ENCODE data around the gene CIAO1.

Gene CIAO1

GRCh38 chr2:96315005-96315399, 49.0 kb downstream of the CIAO1 start:
- TF ChIP-seq, protein P1, sequence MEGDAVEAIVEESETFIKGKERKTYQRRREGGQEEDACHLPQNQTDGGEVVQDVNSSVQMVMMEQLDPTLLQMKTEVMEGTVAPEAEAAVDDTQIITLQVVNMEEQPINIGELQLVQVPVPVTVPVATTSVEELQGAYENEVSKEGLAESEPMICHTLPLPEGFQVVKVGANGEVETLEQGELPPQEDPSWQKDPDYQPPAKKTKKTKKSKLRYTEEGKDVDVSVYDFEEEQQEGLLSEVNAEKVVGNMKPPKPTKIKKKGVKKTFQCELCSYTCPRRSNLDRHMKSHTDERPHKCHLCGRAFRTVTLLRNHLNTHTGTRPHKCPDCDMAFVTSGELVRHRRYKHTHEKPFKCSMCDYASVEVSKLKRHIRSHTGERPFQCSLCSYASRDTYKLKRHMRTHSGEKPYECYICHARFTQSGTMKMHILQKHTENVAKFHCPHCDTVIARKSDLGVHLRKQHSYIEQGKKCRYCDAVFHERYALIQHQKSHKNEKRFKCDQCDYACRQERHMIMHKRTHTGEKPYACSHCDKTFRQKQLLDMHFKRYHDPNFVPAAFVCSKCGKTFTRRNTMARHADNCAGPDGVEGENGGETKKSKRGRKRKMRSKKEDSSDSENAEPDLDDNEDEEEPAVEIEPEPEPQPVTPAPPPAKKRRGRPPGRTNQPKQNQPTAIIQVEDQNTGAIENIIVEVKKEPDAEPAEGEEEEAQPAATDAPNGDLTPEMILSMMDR (IDR thresholded peaks at IDR 0.05; ENCODE audit: control insufficient read depth, insufficient read depth, low read depth, low read length, missing control alignments): no peak
- DNase-seq (ENCODE audit: low read depth): no peak
- H3K4me3 ChIP-seq (ENCODE audit: control insufficient read depth, low read depth, low read length): no peak overlapping the region

- no peak overlapping the region for H3K4me3 ChIP-seq (ENCODE audit: control insufficient read depth, low read depth, low read length)
- TF ChIP-seq, protein P1 (IDR thresholded peaks at IDR 0.05; ENCODE audit: control insufficient read depth, insufficient read depth, low read depth, low read length, missing control alignments): no peak
- DNase-seq (ENCODE audit: low read depth): no peak
Measured at GRCh38 chr2:96315400-96316071, 49.5 kb downstream of the CIAO1 start.

DNA sequence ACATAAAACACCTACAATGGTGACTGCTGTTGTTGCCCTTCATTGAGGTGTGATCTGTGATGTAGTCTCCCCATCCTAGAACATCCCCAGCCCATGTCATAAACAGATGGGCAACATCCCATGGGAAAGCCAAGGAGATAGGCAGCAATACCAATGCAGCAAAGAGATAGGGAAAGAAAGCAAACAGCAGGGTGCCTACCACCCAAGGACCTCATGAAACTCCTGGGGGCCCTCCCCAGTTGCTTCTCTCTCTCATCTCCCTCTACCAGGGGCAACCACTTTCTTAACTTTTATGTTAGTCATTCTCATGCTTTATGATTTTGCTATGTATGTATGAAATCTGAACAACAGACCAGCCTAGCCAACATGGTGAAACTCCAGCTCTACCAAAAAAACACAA, 51.0 kb downstream of the CIAO1 start:
- TF ChIP-seq, protein P1 (IDR thresholded peaks at IDR 0.05; ENCODE audit: control insufficient read depth, insufficient read depth, low read depth, low read length, missing control alignments): no peak
- no peak overlapping the region for H3K4me3 ChIP-seq (ENCODE audit: control insufficient read depth, low read depth, low read length)
- no peak for DNase-seq (ENCODE audit: low read depth)

DNA sequence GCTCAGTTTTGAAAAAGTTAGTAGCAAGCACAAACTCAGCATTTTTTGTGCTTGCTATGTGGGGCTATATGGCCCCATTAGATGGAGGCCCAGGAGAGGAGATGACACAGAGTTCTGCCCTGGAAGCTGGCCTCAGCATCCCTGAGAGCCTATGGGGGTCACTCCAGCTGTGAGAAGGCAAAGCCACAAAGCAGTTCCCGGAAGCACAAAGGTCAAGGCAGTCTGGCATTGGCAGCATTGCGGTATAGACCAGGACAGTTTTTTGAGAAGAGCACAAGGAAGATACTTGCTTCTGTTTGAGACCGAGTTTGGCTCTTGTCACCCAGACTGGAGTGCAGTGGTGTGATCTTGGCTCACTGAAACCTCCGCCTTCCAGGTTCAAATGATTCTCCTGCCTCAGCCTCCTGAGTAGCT, 51.6 kb downstream of the CIAO1 start:
- DNase-seq (ENCODE audit: low read depth): no peak
- TF ChIP-seq, protein P1 (IDR thresholded peaks at IDR 0.05; ENCODE audit: control insufficient read depth, insufficient read depth, low read depth, low read length, missing control alignments): no peak
- H3K4me3 ChIP-seq (ENCODE audit: control insufficient read depth, low read depth, low read length): no peak overlapping the region

- TF ChIP-seq, protein P1 (IDR thresholded peaks at IDR 0.05; ENCODE audit: control insufficient read depth, insufficient read depth, low read depth, low read length, missing control alignments): no peak
- DNase-seq (ENCODE audit: low read depth): no peak
- H3K4me3 ChIP-seq (ENCODE audit: control insufficient read depth, low read depth, low read length): no peak overlapping the region
Measured at GRCh38 chr2:96318723-96319122, 52.7 kb downstream of the CIAO1 start.

DNA sequence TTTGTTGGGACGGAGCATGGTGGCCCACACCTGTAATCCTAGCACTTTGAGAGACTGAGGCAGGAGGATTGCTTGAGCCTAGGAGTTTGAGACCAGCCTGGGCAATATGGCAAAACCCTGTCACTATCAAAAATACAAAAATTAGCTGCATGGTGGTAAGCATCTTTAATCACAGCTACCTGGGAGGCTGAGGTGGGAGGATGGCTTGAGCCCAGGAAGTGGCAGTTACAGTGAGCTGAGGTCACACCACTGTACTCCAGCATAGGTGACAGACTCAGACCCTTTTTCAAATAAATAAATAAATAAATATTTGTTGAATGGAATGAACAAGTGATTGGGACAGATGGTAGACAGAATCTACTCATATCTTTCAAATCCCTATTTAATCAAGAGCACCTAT, 53.4 kb downstream of the CIAO1 start:
- TF ChIP-seq, protein P1 (IDR thresholded peaks at IDR 0.05; ENCODE audit: control insufficient read depth, insufficient read depth, low read depth, low read length, missing control alignments): no peak
- H3K4me3 ChIP-seq (ENCODE audit: control insufficient read depth, low read depth, low read length): no peak overlapping the region

More for the DNA sequence above, 53.4 kb downstream of the CIAO1 start:
- no peak for DNase-seq (ENCODE audit: low read depth)

Measured in AG09309 (cell line).